Erythroblast (primary cell): ENCODE data around the gene MECP2.

Source experiments
- GATA1 ChIP-seq: IDR thresholded peaks from 2 replicates; pipeline ENCODE4 v1.6.1; 2011; ENCODE audit warnings: low read depth, mild to moderate bottlenecking, control low read depth, low read length, moderate library complexity
- POLR2A ChIP-seq: IDR thresholded peaks from 2 replicates; pipeline ENCODE4 v1.6.1; 2011; ENCODE audit warnings: mild to moderate bottlenecking, low read length

DNA sequence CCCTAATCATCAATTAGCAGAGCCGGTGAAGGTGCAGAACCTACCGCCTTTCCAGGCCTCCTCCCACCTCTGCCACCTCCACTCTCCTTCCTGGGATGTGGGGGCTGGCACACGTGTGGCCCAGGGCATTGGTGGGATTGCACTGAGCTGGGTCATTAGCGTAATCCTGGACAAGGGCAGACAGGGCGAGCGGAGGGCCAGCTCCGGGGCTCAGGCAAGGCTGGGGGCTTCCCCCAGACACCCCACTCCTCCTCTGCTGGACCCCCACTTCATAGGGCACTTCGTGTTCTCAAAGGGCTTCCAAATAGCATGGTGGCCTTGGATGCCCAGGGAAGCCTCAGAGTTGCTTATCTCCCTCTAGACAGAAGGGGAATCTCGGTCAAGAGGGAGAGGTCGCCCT is 43.2 kb upstream of the MECP2 start:
- no peak for TF ChIP-seq POLR2A
- TF ChIP-seq GATA1 = no peak
